ENCODE measurements around the gene EDA. TPM values are rescaled to one million over a fixed set of nuclear protein-coding genes. Genes with fewer than 3 reads are reported as not detected.
"Not testable (repeated sequence)": the region's sequence is repeated elsewhere in the genome, so short reads cannot be mapped to it uniquely, and the experiment has no call there.

EDA gene
- total RNA-seq, 1 experiment from 2014 or later = 0.23 TPM

DNA sequence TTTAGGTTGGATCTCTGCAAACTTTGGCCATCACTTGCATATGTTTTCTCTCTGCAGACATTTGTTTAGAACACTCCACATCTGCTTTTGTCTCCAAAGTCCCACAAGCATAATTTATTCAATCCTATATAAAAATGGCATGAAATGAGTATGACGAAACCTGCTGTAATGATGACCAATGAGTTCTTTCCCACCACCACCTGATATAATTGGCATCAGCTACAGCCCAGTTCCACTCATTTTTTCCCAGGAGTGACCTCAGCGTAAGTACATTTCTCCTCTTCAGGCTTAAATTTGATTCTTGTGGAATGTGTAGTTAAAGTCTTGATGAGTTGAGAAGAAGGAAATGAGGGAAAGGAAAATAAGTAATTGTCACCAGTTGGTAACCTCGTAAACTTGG lies 228.7 kb downstream of the EDA start:
- TF ChIP-seq, protein P1, sequence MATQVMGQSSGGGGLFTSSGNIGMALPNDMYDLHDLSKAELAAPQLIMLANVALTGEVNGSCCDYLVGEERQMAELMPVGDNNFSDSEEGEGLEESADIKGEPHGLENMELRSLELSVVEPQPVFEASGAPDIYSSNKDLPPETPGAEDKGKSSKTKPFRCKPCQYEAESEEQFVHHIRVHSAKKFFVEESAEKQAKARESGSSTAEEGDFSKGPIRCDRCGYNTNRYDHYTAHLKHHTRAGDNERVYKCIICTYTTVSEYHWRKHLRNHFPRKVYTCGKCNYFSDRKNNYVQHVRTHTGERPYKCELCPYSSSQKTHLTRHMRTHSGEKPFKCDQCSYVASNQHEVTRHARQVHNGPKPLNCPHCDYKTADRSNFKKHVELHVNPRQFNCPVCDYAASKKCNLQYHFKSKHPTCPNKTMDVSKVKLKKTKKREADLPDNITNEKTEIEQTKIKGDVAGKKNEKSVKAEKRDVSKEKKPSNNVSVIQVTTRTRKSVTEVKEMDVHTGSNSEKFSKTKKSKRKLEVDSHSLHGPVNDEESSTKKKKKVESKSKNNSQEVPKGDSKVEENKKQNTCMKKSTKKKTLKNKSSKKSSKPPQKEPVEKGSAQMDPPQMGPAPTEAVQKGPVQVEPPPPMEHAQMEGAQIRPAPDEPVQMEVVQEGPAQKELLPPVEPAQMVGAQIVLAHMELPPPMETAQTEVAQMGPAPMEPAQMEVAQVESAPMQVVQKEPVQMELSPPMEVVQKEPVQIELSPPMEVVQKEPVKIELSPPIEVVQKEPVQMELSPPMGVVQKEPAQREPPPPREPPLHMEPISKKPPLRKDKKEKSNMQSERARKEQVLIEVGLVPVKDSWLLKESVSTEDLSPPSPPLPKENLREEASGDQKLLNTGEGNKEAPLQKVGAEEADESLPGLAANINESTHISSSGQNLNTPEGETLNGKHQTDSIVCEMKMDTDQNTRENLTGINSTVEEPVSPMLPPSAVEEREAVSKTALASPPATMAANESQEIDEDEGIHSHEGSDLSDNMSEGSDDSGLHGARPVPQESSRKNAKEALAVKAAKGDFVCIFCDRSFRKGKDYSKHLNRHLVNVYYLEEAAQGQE (IDR thresholded peaks at IDR 0.05; ENCODE audit: insufficient read depth in 1 of 2, low read depth in 2 of 2, low read length in 1 of 2) = no peak
- no peak for TF ChIP-seq POLR2AphosphoS5 (IDR thresholded peaks at IDR 0.05; ENCODE audit: low read depth, low read length)
- TF ChIP-seq, protein P2, sequence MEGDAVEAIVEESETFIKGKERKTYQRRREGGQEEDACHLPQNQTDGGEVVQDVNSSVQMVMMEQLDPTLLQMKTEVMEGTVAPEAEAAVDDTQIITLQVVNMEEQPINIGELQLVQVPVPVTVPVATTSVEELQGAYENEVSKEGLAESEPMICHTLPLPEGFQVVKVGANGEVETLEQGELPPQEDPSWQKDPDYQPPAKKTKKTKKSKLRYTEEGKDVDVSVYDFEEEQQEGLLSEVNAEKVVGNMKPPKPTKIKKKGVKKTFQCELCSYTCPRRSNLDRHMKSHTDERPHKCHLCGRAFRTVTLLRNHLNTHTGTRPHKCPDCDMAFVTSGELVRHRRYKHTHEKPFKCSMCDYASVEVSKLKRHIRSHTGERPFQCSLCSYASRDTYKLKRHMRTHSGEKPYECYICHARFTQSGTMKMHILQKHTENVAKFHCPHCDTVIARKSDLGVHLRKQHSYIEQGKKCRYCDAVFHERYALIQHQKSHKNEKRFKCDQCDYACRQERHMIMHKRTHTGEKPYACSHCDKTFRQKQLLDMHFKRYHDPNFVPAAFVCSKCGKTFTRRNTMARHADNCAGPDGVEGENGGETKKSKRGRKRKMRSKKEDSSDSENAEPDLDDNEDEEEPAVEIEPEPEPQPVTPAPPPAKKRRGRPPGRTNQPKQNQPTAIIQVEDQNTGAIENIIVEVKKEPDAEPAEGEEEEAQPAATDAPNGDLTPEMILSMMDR (IDR thresholded peaks at IDR 0.05) = no peak
- no peak for TF ChIP-seq SIN3A (IDR thresholded peaks at IDR 0.05; ENCODE audit: borderline replicate concordance, insufficient read depth, low read depth, low read length)
- TF ChIP-seq TCF7L2 (IDR thresholded peaks at IDR 0.05; ENCODE audit: low read depth, low read length) = no peak
- intact Hi-C loops (cut with micrococcal nuclease; ENCODE audit: unreplicated experiment) (no loop called here), in situ Hi-C loops (cut with HindIII; ENCODE audit: low pct_unique_long_range_greater_than_20kb, low sequenced_read_pairs) (no loop called here)
- no peaks in the 10 kb centered on the region for H3K4me1 ChIP-seq (ENCODE audit: control insufficient read depth, insufficient read depth, low read length)
- BruUV-seq (replicated peaks) = no TSS peak
- ChIA-PET CTCF (no interaction called here), POLR2A (no interaction called here)
- H3K36me3 ChIP-seq (ENCODE audit: control insufficient read depth, insufficient read depth, low read length) = no peaks in the 10 kb centered on the region
- no peak for ATAC-seq
- no peaks in the 10 kb centered on the region for H3K9me3 ChIP-seq (ENCODE audit: control insufficient read depth, insufficient read depth, low read depth, low read length)
- no peak overlapping the region for H3K4me3 ChIP-seq (ENCODE audit: low read depth in 2 of 2, low read length in 2 of 2)
- H3K27me3 ChIP-seq (ENCODE audit: control insufficient read depth, insufficient read depth, low read length) = no peaks in the 10 kb centered on the region
- no peak for DNase-seq (ENCODE audit: low read depth, low spot score)
- no peak overlapping the region for H3K27ac ChIP-seq (ENCODE audit: low read length)

DNA sequence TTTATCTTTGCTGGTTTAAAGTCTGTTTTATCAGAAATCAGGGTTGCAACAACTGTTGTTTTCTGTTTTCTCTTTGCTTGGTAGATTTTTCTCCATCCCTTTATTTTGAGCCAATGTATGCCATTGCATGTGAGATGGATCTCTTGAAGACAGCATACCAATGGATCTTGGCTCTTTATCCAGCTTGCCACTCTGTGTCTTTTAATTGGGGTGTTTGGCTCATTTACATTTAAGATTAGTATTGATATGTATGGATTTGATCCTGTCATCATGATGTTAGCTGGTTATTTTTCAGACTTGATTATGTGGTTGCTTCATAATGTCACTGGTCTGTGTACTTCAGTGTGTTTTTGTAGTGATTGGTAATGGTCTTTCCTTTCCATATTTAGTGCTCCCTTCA lies 244.1 kb downstream of the EDA start:
- H3K9me3 ChIP-seq (ENCODE audit: control insufficient read depth, insufficient read depth, low read depth, low read length); H3K27ac ChIP-seq (ENCODE audit: low read length); ATAC-seq; intact Hi-C loops (cut with micrococcal nuclease; ENCODE audit: unreplicated experiment); in situ Hi-C loops (cut with HindIII; ENCODE audit: low pct_unique_long_range_greater_than_20kb, low sequenced_read_pairs); H3K27me3 ChIP-seq (ENCODE audit: control insufficient read depth, insufficient read depth, low read length); H3K4me3 ChIP-seq (ENCODE audit: low read depth in 2 of 2, low read length in 2 of 2); POLR2A ChIA-PET; H3K4me1 ChIP-seq (ENCODE audit: control insufficient read depth, insufficient read depth, low read length); H3K36me3 ChIP-seq (ENCODE audit: control insufficient read depth, insufficient read depth, low read length); DNase-seq (ENCODE audit: low read depth, low spot score); BruUV-seq (replicated peaks); CTCF ChIA-PET: not testable (repeated sequence)

DNA sequence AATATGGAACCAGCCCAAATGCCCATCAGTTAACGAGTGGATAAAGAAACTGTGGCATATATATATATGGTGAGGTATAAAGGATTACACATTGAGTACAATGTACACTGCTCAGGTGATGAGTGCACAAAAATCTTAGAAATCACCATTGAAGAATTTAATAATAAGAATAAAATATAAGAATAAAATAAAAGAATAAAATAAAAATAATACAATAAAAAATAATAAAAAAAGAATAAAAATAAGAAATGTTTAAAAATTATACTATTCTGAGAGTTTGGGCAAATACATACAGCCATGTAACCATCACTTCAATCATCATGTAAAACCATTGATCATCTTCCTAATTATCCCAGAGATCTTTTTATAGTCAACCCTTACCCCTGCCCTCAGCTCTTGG lies 260.3 kb downstream of the EDA start:
- POLR2A ChIA-PET = no interaction called here
- no peak overlapping the region for H3K27ac ChIP-seq (ENCODE audit: low read length)
- H3K4me3 ChIP-seq (ENCODE audit: low read depth in 2 of 2, low read length in 2 of 2) = no peak overlapping the region
- DNase-seq (ENCODE audit: low read depth, low spot score) = no peak
- H3K27me3 ChIP-seq (ENCODE audit: control insufficient read depth, insufficient read depth, low read length) = no peaks in the 10 kb centered on the region
- BruUV-seq (replicated peaks) = no TSS peak
- no peak for ATAC-seq
- in situ Hi-C loops (cut with HindIII; ENCODE audit: low pct_unique_long_range_greater_than_20kb, low sequenced_read_pairs) (no loop called here), intact Hi-C loops (cut with micrococcal nuclease; ENCODE audit: unreplicated experiment) (no loop called here)
- H3K9me3 ChIP-seq (ENCODE audit: control insufficient read depth, insufficient read depth, low read depth, low read length) = no peaks in the 10 kb centered on the region
- TF ChIP-seq POLR2AphosphoS5 (IDR thresholded peaks at IDR 0.05; ENCODE audit: low read depth, low read length) (no peak), TCF7L2 (IDR thresholded peaks at IDR 0.05; ENCODE audit: low read depth, low read length) (no peak), SIN3A (IDR thresholded peaks at IDR 0.05; ENCODE audit: borderline replicate concordance, insufficient read depth, low read depth, low read length) (no peak)
- TF ChIP-seq, protein P2 (IDR thresholded peaks at IDR 0.05) = no peak
- TF ChIP-seq, protein P1 (IDR thresholded peaks at IDR 0.05; ENCODE audit: insufficient read depth in 1 of 2, low read depth in 2 of 2, low read length in 1 of 2) = no peak
- H3K36me3 ChIP-seq (ENCODE audit: control insufficient read depth, insufficient read depth, low read length) = no peaks in the 10 kb centered on the region
- CTCF ChIA-PET = no interaction called here
- no peaks in the 10 kb centered on the region for H3K4me1 ChIP-seq (ENCODE audit: control insufficient read depth, insufficient read depth, low read length)

All from Panc1 (cell line).